Stimulated activated naive B cell treated with anti-CD40 and anti-IgM and Interleukin-4, amounts not matched to agents 10 μg/mL and 1 μg/mL and 100 μg/mL, for 72 hours (primary cell): ENCODE measurements around the gene ARHGAP15.
"Not testable (repeated sequence)": the region's sequence is repeated elsewhere in the genome, so short reads cannot be mapped to it uniquely, and the experiment has no call there.

Experiments
- ATAC-seq, 2 donors: fragments of 150-1000 bp; cut with Tn5 transposase; replicated peaks; 2 replicates each; pipeline ENCODE4 v1.10.0; 2021; ENCODE audit warnings: moderate library complexity in 1 of 2
- DNase-seq: peaks from one replicate; pipeline ENCODE4 v3.0.0; 2021
- H3K27ac Mint-ChIP-seq: one replicate; pipeline ENCODE4 v1.8.0; 2022; ENCODE audit warnings: mild to moderate bottlenecking, mixed read lengths
- H3K27me3 Mint-ChIP-seq, 2 donors: one replicate each; pipeline ENCODE4 v1.8.0; 2022; ENCODE audit warnings: mixed read lengths in 2 of 2
- H3K36me3 Mint-ChIP-seq, 2 donors: one replicate each; pipeline ENCODE4 v1.8.0; 2022; ENCODE audit warnings: mixed read lengths in 2 of 2, mild to moderate bottlenecking in 1 of 2
- H3K4me1 Mint-ChIP-seq, 2 donors: one replicate each; pipeline ENCODE4 v1.8.0; 2022; ENCODE audit warnings: mixed read lengths in 2 of 2, mild to moderate bottlenecking in 1 of 2
- H3K4me3 Mint-ChIP-seq, 2 donors: one replicate each; pipeline ENCODE4 v1.8.0; 2022; ENCODE audit warnings: mild to moderate bottlenecking in 2 of 2, mixed read lengths in 2 of 2, moderate library complexity in 1 of 2
- H3K9me3 Mint-ChIP-seq, 2 donors: one replicate each; pipeline ENCODE4 v1.8.0; 2022; ENCODE audit warnings: mixed read lengths in 2 of 2, mild to moderate bottlenecking in 1 of 2

ARHGAP15 gene

GRCh38 chr2:143128681-143129580, at the start of gene ARHGAP15:
TSS of gene ARHGAP15 (plus strand) at chr2:143129419.
- Mint-ChIP-seq H3K27ac (peak within 1 kb of the TSS; percentile 99), H3K27me3 (no peaks in the 10 kb centered on the region), H3K36me3 (peaks cover 6 to 7% of the 10 kb centered on the region in 2 donors), H3K4me1 (peaks cover 24 to 36% of the 10 kb centered on the region in 2 donors), H3K9me3 (peaks cover 0 to under 1% of the 10 kb centered on the region in 2 donors), H3K4me3 (peak within 1 kb of the TSS; percentile 87 to 88)
- DNase-seq = peak; percentile 72
- ATAC-seq = peak; percentile 93 to 94

- no peaks in the 10 kb centered on the region for H3K36me3 Mint-ChIP-seq
- DNase-seq (no peak), ATAC-seq (no peak)
- H3K9me3 Mint-ChIP-seq = no peaks in the 10 kb centered on the region
- no peak overlapping the region for H3K27ac Mint-ChIP-seq
- H3K4me3 Mint-ChIP-seq = no peak overlapping the region
- H3K4me1 Mint-ChIP-seq = peaks cover 0 to 4% of the 10 kb centered on the region in 2 donors
- no peaks in the 10 kb centered on the region for H3K27me3 Mint-ChIP-seq
Measured at GRCh38 chr2:143081616-143082015, 47.6 kb upstream of the ARHGAP15 start.

DNA sequence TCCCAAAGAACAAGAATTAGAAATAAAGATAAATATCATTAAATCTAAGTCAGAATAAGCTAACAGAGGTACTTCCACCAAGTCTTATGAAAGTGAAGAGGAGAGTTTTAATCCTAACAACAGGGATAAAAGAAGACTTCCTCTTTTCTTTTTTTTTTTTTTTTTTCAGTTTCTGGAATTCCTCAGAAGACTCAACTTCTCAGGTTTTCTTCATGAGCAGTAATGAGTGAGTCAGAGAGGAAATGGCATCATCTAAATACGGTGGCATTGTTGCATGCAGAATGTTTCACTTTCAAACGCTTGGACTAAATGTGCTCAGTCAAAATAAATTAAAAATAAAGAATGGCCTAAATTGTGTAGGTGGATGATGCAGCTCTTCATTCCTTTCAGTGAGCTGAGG, 45.6 kb upstream of the ARHGAP15 start:
- H3K4me1 Mint-ChIP-seq = peaks cover 0 to 4% of the 10 kb centered on the region in 2 donors
- H3K27me3 Mint-ChIP-seq = no peaks in the 10 kb centered on the region
- DNase-seq = no peak
- no peaks in the 10 kb centered on the region for H3K9me3 Mint-ChIP-seq
- H3K4me3 Mint-ChIP-seq = no peak overlapping the region
- peak; percentile 71 to 88 for ATAC-seq
- no peaks in the 10 kb centered on the region for H3K36me3 Mint-ChIP-seq
- no peak overlapping the region for H3K27ac Mint-ChIP-seq

- no peaks in the 10 kb centered on the region for H3K27me3 Mint-ChIP-seq
- no peaks in the 10 kb centered on the region for H3K9me3 Mint-ChIP-seq
- ATAC-seq (no peak), DNase-seq (no peak)
- H3K4me1 Mint-ChIP-seq = peaks cover 0 to 4% of the 10 kb centered on the region in 2 donors
- H3K27ac Mint-ChIP-seq = no peak overlapping the region
- no peak overlapping the region for H3K4me3 Mint-ChIP-seq
- H3K36me3 Mint-ChIP-seq = no peaks in the 10 kb centered on the region
Measured at GRCh38 chr2:143084462-143084861, 44.8 kb upstream of the ARHGAP15 start.

DNA sequence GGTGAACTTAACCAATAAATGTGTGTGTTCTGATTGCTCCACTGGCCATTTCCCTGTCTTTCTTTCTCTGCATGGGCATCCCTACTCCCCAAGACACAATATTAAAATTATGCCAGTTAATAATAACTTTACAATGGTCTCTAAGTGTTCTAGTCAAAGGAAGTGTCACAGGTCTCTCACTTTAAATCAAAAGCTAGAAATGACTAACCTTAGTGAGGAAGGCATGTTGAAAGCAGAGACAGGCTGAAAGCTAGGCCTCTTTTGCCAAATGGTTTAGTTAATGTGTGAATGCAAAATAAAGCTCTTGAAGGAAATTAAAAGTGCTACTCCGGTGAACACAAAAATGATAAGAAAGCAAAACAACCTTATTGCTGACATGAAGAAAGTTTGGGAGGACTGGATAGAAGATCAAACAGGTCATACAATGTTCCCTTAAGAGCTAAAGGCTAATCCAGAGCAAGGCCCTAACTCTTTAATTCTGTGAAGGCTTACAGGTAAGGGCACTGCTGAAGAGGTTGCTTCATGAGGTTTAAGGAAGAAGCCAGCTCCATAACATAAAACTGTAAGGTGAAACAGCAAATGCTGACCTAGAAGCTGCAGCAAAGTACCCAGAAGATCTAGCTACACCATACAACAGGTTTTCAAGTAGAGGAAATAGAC, 44.0 kb upstream of the ARHGAP15 start:
- Mint-ChIP-seq H3K36me3 (no peaks in the 10 kb centered on the region), H3K4me1 (peaks cover 0 to 4% of the 10 kb centered on the region in 2 donors), H3K27ac (no peak overlapping the region), H3K9me3 (no peaks in the 10 kb centered on the region), H3K27me3 (no peaks in the 10 kb centered on the region), H3K4me3 (no peak overlapping the region)
- DNase-seq (no peak), ATAC-seq (no peak)

GRCh38 chr2:143087033-143087432, 42.2 kb upstream of the ARHGAP15 start:
- H3K27ac Mint-ChIP-seq = no peak overlapping the region
- DNase-seq = no peak
- no peaks in the 10 kb centered on the region for H3K9me3 Mint-ChIP-seq
- H3K27me3 Mint-ChIP-seq = no peaks in the 10 kb centered on the region
- peaks cover 0 to 4% of the 10 kb centered on the region in 2 donors for H3K4me1 Mint-ChIP-seq
- no peaks in the 10 kb centered on the region for H3K36me3 Mint-ChIP-seq
- ATAC-seq = peak in 1 of 2 donors; percentile 41
- H3K4me3 Mint-ChIP-seq = no peak overlapping the region

GRCh38 chr2:143088388-143088787, 40.8 kb upstream of the ARHGAP15 start:
- Mint-ChIP-seq H3K4me3 (no peak overlapping the region), H3K9me3 (no peaks in the 10 kb centered on the region), H3K27ac (no peak overlapping the region), H3K36me3 (no peaks in the 10 kb centered on the region), H3K27me3 (no peaks in the 10 kb centered on the region), H3K4me1 (peaks cover 0 to 4% of the 10 kb centered on the region in 2 donors)
- DNase-seq = no peak
- ATAC-seq = no peak

- not testable (repeated sequence) for H3K27ac Mint-ChIP-seq, H3K27me3 Mint-ChIP-seq, ATAC-seq, DNase-seq, H3K9me3 Mint-ChIP-seq, H3K4me1 Mint-ChIP-seq, H3K4me3 Mint-ChIP-seq, H3K36me3 Mint-ChIP-seq
Measured at GRCh38 chr2:143089520-143089919, 39.7 kb upstream of the ARHGAP15 start.

DNA sequence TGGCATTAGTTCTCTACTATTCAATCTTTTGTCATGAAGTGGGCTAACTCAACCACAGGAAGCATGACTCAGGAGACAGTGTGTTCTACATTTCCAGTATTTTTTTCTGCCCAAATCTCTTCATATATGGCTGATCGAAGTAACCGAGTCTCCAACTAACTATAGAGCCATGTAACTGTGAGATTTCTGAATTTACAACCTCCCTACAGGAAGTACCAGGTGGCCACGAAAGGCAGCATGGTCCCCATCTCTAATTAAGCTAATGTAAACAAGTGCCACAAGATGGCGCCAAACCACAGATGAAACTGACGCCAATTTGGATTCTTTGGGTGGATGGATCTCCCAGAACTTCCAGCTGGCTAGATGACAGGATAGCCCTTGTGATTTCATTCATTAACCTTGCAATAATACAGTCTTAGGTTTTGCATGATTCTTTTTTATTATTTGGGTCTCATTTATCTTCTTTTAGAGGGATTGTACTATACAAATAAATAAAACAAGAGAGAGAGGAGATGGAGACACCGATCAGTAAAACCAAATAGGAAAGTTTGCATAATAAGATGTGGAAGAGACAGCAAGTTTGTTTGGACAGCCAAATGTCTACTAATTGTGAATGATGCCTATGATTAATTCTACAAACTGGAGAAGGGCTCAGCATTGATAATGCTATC, 18.3 kb upstream of the ARHGAP15 start:
- Mint-ChIP-seq H3K36me3 (no peaks in the 10 kb centered on the region), H3K9me3 (no peaks in the 10 kb centered on the region), H3K4me1 (peaks cover 2 to 8% of the 10 kb centered on the region in 2 donors), H3K27me3 (no peaks in the 10 kb centered on the region), H3K4me3 (peak overlapping the region; percentile 7 to 50), H3K27ac (no peak overlapping the region)
- DNase-seq (peak; percentile 27), ATAC-seq (peak; percentile 80 to 84)

- Mint-ChIP-seq H3K4me1 (peaks cover 12 to 19% of the 10 kb centered on the region in 2 donors), H3K36me3 (peaks cover 0 to 1% of the 10 kb centered on the region in 2 donors), H3K4me3 (no peak overlapping the region), H3K27me3 (no peaks in the 10 kb centered on the region), H3K27ac (no peak overlapping the region), H3K9me3 (peaks cover 4 to 8% of the 10 kb centered on the region in 2 donors)
- DNase-seq = no peak
- ATAC-seq = no peak
Measured at GRCh38 chr2:143117225-143117624, 12.0 kb upstream of the ARHGAP15 start.

GRCh38 chr2:143121079-143121478, 8.1 kb upstream of the ARHGAP15 start:
- peaks cover 0 to 1% of the 10 kb centered on the region in 2 donors for H3K36me3 Mint-ChIP-seq
- H3K27me3 Mint-ChIP-seq = no peaks in the 10 kb centered on the region
- peaks cover 12 to 29% of the 10 kb centered on the region in 2 donors for H3K4me1 Mint-ChIP-seq
- no peak overlapping the region for H3K27ac Mint-ChIP-seq
- DNase-seq = no peak
- H3K9me3 Mint-ChIP-seq = peaks cover 4 to 8% of the 10 kb centered on the region in 2 donors
- peak in 1 of 2 donors; percentile 38 for ATAC-seq
- H3K4me3 Mint-ChIP-seq = peak overlapping the region; percentile 22 to 46

DNA sequence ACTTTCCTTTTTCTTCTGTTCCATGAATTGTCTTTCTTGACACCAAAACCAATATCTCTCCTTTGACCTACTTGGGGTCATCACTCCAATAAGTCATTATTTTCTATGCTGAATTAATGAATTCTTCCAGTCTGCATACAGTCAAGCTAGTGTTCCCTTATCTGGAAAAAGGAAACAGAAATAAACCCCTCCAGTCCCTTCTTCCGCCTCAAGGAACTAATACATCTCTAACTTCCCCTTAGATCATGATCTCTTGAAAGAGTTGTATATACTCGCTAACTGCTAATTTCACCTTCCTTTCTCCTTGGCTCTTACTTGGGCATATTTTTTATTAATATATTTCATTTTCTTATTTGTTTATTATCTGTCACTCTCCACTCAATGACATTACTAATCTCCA, 7.3 kb upstream of the ARHGAP15 start:
- Mint-ChIP-seq H3K27me3 (no peaks in the 10 kb centered on the region), H3K4me1 (peaks cover 11 to 27% of the 10 kb centered on the region in 2 donors), H3K4me3 (no peak overlapping the region), H3K27ac (no peak overlapping the region), H3K36me3 (peaks cover 0 to 1% of the 10 kb centered on the region in 2 donors), H3K9me3 (peaks cover 2 to 6% of the 10 kb centered on the region in 2 donors)
- no peak for DNase-seq
- ATAC-seq = peak in 1 of 2 donors; percentile 38

DNA sequence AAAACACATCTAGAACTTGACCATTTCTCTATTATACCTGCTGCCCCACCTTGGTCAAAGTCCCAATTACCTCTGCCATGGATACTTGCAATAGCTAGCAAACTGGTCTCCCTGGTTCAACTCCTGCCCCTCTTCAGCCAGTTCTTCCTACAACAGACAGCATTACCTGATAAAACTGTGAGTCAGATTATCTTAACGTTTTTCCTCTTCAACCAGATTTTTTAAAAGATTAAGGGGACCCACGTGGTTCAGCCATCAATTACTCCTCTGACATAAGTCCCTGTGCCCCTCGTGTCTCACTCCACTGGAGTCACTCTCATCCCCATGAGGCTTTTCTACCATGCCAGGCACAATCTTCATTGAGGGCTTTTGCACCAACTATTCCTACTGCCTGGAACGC, 5.3 kb upstream of the ARHGAP15 start:
- Mint-ChIP-seq H3K36me3 (no peaks in the 10 kb centered on the region), H3K27me3 (no peaks in the 10 kb centered on the region), H3K27ac (no peak overlapping the region), H3K9me3 (no peaks in the 10 kb centered on the region), H3K4me3 (no peak overlapping the region), H3K4me1 (peaks cover 14 to 21% of the 10 kb centered on the region in 2 donors)
- ATAC-seq = no peak
- no peak for DNase-seq

- peak overlapping the region; percentile 49 for H3K27ac Mint-ChIP-seq
- H3K36me3 Mint-ChIP-seq = no peaks in the 10 kb centered on the region
- ATAC-seq = no peak
Measured at GRCh38 chr2:143124445-143124844, 4.8 kb upstream of the ARHGAP15 start.

More at GRCh38 chr2:143124445-143124844, 4.8 kb upstream of the ARHGAP15 start:
- no peaks in the 10 kb centered on the region for H3K27me3 Mint-ChIP-seq
- H3K9me3 Mint-ChIP-seq = no peaks in the 10 kb centered on the region
- peaks cover 11 to 19% of the 10 kb centered on the region in 2 donors for H3K4me1 Mint-ChIP-seq
- H3K4me3 Mint-ChIP-seq = no peak overlapping the region
- DNase-seq = no peak
